WTC11 (cell line): Measurements from ENCODE around the gene GPC6. TPM values are rescaled to one million over a fixed set of nuclear protein-coding genes. Genes with fewer than 3 reads are reported as not detected.
A peak's percentile ranks its signal among the peaks of the same experiment; 100 is the strongest.

Experiments used
- ATAC-seq: fragments of 200-7000 bp; cut with Tn5 transposase; 2 replicates; pipeline ENCODE4 v1.10.0; 2021; ENCODE audit warnings: mild to moderate bottlenecking, moderate library complexity
- CTCF ChIA-PET: fragments of 300-600 bp; sonication (Branson Sonifier 250); formaldehyde crosslinking; loops from one replicate; lab custom pipeline; 2021; ENCODE audit warnings: antibody characterized with exemption; lab: Charles Lee
- POLR2A ChIA-PET: fragments of 350-600 bp; sonication (Branson Sonifier 250); formaldehyde crosslinking; loops from one replicate; lab custom pipeline; 2021; ENCODE audit warnings: antibody characterized with exemption; lab: Charles Lee
- DNase-seq: peaks from one replicate; pipeline ENCODE4 v3.0.0; 2021; ENCODE audit warnings: low spot score
- H3K27ac Mint-ChIP-seq: 2 replicates; pipeline ENCODE4 v1.8.0; 2021; ENCODE audit warnings: mixed read lengths
- H3K27me3 Mint-ChIP-seq: 2 replicates; pipeline ENCODE4 v1.8.0; 2021; ENCODE audit warnings: low read depth, mild to moderate bottlenecking, moderate library complexity, mixed read lengths
- H3K36me3 Mint-ChIP-seq: 2 replicates; pipeline ENCODE4 v1.8.0; 2021; ENCODE audit warnings: mixed read lengths
- H3K4me1 Mint-ChIP-seq: 2 replicates; pipeline ENCODE4 v1.8.0; 2022; ENCODE audit warnings: mixed read lengths
- H3K4me3 Mint-ChIP-seq: 2 replicates; pipeline ENCODE4 v1.8.0; 2021; ENCODE audit warnings: mild to moderate bottlenecking, moderate library complexity, mixed read lengths
- H3K9me3 Mint-ChIP-seq: 2 replicates; pipeline ENCODE4 v1.8.0; 2021; ENCODE audit warnings: mixed read lengths
- AR ChIP-seq: fragments of 250-450 bp; sonication (Bioruptor Pico); IDR thresholded peaks from 2 replicates; pipeline ENCODE4 v1.9.0; 2021; ENCODE audit warnings: mild to moderate bottlenecking
- CBFB ChIP-seq: sonication (generic); formaldehyde crosslinking; IDR thresholded peaks from 2 replicates; pipeline ENCODE4 v1.8.1; 2022; ENCODE audit warnings: mild to moderate bottlenecking, low read depth, missing genetic modification reagents
- CREB1 ChIP-seq: sonication (generic); formaldehyde crosslinking; IDR thresholded peaks from 2 replicates; pipeline ENCODE4 v1.8.0; 2023; ENCODE audit warnings: mild to moderate bottlenecking, missing genetic modification reagents
- CTCF ChIP-seq: fragments of 200-600 bp; IDR thresholded peaks from 2 replicates; pipeline ENCODE4 v1.8.0; 2022; ENCODE audit warnings: antibody characterized with exemption
- E2F5 ChIP-seq: sonication (generic); formaldehyde crosslinking; IDR thresholded peaks from 2 replicates; pipeline ENCODE4 v1.8.1; 2022; ENCODE audit warnings: mild to moderate bottlenecking, moderate library complexity, missing genetic modification reagents
- FOXP4 ChIP-seq: sonication (generic); formaldehyde crosslinking; IDR thresholded peaks from 2 replicates; pipeline ENCODE4 v1.8.0; 2022; ENCODE audit warnings: mild to moderate bottlenecking, missing genetic modification reagents
- IRF2 ChIP-seq: sonication (generic); formaldehyde crosslinking; IDR thresholded peaks from 2 replicates; pipeline ENCODE4 v1.8.0; 2022; ENCODE audit warnings: low read depth, missing genetic modification reagents, borderline replicate concordance
- NR1H2 ChIP-seq: sonication (generic); formaldehyde crosslinking; IDR thresholded peaks from 2 replicates; pipeline ENCODE4 v1.9.0; 2021; ENCODE audit warnings: mild to moderate bottlenecking, moderate library complexity, missing genetic modification reagents
- OVOL2 ChIP-seq: fragments of 250-450 bp; sonication (Bioruptor Pico); IDR thresholded peaks from 2 replicates; pipeline ENCODE4 v1.9.0; 2021; ENCODE audit warnings: mild to moderate bottlenecking, borderline replicate concordance
- PRRX2 ChIP-seq: fragments of 250-450 bp; sonication (Bioruptor Pico); IDR thresholded peaks from 2 replicates; pipeline ENCODE4 v1.8.0; 2021; ENCODE audit warnings: mild to moderate bottlenecking
- USF1 ChIP-seq: sonication (generic); formaldehyde crosslinking; IDR thresholded peaks from 2 replicates; pipeline ENCODE4 v1.8.0; 2022; ENCODE audit warnings: mild to moderate bottlenecking, missing genetic modification reagents
- ZNF219 ChIP-seq: sonication (generic); formaldehyde crosslinking; IDR thresholded peaks from 2 replicates; pipeline ENCODE4 v1.8.0; 2023; ENCODE audit warnings: missing genetic modification reagents, mild to moderate bottlenecking, borderline replicate concordance
- ZNF416 ChIP-seq: fragments of 250-450 bp; sonication (Bioruptor Pico); IDR thresholded peaks from 2 replicates; pipeline ENCODE4 v1.9.0; 2021; ENCODE audit warnings: mild to moderate bottlenecking, inconsistent platforms
- total RNA-seq: library from RNA; stranded (reverse); gene quantifications from 3 replicates; pipeline ENCODE4 v1.2.3, GENCODE V29; 2021
- TF ChIP-seq, protein P1 (sequence below): sonication (generic); formaldehyde crosslinking; IDR thresholded peaks from 2 replicates; pipeline ENCODE4 v1.8.1; 2022; ENCODE audit warnings: low read depth, mild to moderate bottlenecking, moderate library complexity, missing genetic modification reagents, borderline replicate concordance
- TF ChIP-seq, protein P2 (sequence below): sonication (generic); formaldehyde crosslinking; IDR thresholded peaks from 2 replicates; pipeline ENCODE4 v1.8.0; 2023; ENCODE audit warnings: mild to moderate bottlenecking, missing genetic modification reagents

The GPC6 gene
- total RNA-seq, 1 experiment from 2014 or later, result 19.5 TPM

DNA sequence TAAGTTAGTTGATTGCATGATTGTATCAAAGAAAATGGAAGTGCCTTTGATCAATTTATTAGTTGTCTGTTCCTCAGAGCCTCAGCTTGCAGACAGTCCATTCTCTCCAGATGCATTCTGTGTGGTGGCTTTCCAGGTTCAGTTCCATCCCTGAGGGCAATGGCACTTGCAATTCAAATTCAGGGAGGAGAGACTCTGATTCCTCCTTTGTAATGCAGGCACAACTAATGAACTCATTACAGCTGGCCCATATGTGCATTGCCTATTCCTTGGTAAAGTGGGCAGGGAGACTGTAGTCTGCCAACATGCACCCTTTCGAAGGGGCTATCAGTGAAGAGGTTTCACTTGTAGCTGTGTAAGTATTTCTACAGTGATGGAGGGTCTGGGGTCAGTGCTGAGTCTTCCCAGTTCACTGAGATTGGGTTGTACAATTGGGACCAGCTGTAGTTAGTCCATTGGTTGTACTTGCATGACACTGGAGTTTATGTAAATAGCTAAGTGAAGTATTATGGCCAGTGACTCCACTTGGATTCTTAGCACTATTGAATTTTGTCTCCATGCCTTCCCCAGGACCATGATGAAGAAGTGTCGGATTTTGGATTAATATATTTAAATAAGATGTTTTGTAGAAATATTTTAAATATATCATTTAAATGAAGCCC, 401.7 kb downstream of the GPC6 start (continued):
- no peak for TF ChIP-seq FOXP4
- no peak for TF ChIP-seq CTCF
- no peak for TF ChIP-seq USF1
- no peak for TF ChIP-seq CREB1 (CRISPR knock-in tag)
- no peak for TF ChIP-seq AR (CRISPR knock-in tag)
- no peak for TF ChIP-seq E2F5 (CRISPR knock-in tag)
- TF ChIP-seq NR1H2, result no peak
- TF ChIP-seq CBFB (CRISPR knock-in tag), result no peak
- no peak for TF ChIP-seq OVOL2 (CRISPR knock-in tag)
- TF ChIP-seq, protein P1, sequence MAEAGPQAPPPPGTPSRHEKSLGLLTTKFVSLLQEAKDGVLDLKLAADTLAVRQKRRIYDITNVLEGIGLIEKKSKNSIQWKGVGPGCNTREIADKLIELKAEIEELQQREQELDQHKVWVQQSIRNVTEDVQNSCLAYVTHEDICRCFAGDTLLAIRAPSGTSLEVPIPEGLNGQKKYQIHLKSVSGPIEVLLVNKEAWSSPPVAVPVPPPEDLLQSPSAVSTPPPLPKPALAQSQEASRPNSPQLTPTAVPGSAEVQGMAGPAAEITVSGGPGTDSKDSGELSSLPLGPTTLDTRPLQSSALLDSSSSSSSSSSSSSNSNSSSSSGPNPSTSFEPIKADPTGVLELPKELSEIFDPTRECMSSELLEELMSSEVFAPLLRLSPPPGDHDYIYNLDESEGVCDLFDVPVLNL (CRISPR knock-in tag), result no peak
- no peak for TF ChIP-seq ZNF219 (CRISPR knock-in tag)
- no peak for TF ChIP-seq PRRX2 (CRISPR knock-in tag)
- TF ChIP-seq, protein P2, sequence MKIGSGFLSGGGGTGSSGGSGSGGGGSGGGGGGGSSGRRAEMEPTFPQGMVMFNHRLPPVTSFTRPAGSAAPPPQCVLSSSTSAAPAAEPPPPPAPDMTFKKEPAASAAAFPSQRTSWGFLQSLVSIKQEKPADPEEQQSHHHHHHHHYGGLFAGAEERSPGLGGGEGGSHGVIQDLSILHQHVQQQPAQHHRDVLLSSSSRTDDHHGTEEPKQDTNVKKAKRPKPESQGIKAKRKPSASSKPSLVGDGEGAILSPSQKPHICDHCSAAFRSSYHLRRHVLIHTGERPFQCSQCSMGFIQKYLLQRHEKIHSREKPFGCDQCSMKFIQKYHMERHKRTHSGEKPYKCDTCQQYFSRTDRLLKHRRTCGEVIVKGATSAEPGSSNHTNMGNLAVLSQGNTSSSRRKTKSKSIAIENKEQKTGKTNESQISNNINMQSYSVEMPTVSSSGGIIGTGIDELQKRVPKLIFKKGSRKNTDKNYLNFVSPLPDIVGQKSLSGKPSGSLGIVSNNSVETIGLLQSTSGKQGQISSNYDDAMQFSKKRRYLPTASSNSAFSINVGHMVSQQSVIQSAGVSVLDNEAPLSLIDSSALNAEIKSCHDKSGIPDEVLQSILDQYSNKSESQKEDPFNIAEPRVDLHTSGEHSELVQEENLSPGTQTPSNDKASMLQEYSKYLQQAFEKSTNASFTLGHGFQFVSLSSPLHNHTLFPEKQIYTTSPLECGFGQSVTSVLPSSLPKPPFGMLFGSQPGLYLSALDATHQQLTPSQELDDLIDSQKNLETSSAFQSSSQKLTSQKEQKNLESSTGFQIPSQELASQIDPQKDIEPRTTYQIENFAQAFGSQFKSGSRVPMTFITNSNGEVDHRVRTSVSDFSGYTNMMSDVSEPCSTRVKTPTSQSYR (CRISPR knock-in tag), result no peak

- Mint-ChIP-seq H3K27ac (peak overlapping the region; percentile 22; the same call in 1 of the 2 replicates), H3K4me1 (peaks cover 36% of the 10 kb centered on the region), H3K27me3 (no peaks in the 10 kb centered on the region), H3K36me3 (no peaks in the 10 kb centered on the region), H3K4me3 (no peak overlapping the region), H3K9me3 (no peaks in the 10 kb centered on the region)
- TF ChIP-seq ZNF416 (CRISPR knock-in tag) (no peak), IRF2 (CRISPR knock-in tag) (no peak)
- DNase-seq (no peak), ATAC-seq (no peak)
- ChIA-PET CTCF (no interaction called here), POLR2A (no interaction called here)
Observed at GRCh38 chr13:93635616-93636032, 409.0 kb downstream of the GPC6 start.
